ENCODE data around the gene NEXMIF.
"Not testable (repeated sequence)": the region's sequence is repeated elsewhere in the genome, so short reads cannot be mapped to it uniquely, and the experiment has no call there.

Gene NEXMIF

DNA sequence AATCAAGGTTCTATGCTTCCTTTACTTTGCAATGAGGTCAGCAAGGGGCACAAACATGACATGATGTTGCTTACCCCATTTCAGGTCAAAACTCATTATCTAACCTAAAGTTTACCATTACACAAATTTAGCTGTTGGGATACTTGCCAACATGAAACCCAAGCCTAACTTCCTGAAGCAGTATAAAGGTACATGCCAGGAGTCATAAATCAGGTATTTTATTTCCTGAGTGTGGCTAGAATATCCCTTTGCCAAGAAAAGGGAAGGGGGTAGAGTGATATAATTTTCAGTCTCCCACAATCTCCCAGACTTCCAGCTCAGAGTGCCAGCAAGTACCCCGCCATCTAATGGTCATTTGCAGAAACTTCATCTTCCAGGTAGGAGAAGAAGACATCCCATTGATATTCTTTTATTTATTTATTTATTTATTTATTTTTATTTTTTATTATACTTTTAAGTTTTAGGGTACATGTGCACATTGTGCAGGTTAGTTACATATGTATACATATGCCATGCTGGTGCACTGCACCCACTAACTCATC, 136.6 kb downstream of the NEXMIF start:
- DNase-seq = no peak

DNA sequence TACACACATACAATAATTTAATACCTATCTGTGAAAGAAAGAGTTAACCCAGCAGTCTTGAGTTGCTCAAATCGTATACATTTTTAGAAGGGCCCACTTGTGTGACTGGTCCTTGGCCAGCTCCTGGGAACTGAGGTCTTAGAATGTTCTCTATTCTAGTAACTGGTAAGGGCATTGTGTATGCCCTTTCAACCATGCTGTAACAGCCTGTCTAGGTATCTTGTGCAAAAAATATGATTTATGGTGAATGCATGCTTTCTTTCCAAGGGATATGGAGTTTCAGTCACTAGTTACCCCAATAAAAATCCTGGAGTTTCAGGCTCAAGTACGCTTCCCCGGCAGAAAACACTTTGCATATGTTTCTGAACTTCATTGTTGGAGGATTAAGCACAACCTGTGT, 140.6 kb downstream of the NEXMIF start:
- no peak for DNase-seq

DNA sequence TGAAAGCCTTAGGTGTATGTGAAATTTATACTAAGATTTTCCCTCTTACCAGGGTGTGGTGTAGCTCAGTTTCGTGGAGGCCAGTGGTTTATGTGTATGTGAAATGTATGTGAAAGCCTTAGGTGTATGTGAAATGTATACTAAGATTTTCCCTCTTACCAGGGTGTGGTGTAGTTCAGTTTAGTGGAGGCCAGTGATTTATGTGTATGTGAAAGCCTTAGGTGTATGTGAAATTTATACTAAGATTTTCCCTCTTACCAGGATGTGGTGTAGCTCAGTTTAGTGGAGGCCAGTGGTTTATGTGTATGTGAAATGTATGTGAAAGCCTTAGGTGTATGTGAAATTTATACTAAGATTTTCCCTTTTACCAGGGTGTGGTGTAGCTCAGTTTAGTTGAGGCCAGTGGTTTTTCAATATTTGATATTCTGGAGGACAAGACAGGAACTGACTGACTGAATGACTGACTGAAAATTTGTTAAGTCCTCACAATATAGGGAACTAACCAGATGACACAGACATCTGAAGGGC, 143.7 kb downstream of the NEXMIF start:
- DNase-seq = no peak

DNA sequence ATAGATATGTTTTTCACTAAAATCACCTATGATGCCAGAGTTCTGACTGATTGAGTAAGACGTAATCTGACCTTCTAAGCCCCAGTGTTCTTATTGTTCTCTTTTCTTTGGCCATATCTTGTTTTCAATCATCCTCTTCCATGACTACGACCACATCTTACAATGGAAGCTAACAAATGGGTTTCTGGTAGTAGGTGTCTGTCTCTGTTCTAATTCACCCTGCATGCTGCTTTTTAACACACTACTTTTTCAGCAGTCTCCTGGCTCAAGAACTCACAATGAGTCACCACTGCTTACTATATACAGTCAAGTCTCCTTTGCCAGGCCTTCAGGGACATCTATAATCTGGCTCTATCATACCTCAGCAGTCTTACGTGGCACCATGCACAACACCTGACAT, 146.1 kb downstream of the NEXMIF start:
- DNase-seq = no peak

DNA sequence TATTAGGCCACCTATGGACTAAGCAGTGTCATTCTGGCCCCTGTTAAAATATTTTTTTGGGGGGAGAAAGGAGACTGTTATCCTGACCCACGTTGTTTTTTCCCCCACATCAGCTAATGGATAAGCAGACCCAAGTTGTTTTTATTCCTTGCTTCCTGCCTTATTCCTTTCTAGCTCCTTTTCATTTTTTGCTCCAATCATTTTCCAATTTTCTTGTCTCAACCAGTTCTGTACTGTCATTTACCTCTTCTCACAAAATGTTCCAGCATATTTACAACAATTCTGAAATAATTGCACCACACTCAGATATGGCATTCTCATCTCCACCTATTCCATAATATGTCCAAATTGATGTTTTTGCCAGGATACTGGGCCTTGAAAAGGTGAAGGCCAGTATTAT, 150.3 kb downstream of the NEXMIF start:
- no peak for DNase-seq

DNA sequence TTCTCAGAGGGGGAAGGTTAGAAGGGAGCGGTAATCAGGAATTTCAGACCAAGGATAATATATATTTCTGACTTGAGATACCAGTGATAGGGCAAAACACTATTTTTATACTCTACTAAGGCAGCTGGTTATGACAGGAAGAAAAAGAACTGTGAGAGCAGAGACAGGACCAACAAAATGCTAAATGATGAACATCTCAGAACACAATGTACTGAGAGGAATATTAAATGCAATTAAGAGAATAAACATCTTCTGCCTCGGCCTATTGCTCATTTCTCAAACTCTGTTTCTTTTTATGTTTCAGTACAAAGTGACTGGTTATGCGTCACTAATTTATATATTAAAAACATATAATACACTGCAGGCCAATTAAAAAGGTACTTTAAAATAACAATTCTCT, 188.8 kb downstream of the NEXMIF start:
- DNase-seq = no peak

DNA sequence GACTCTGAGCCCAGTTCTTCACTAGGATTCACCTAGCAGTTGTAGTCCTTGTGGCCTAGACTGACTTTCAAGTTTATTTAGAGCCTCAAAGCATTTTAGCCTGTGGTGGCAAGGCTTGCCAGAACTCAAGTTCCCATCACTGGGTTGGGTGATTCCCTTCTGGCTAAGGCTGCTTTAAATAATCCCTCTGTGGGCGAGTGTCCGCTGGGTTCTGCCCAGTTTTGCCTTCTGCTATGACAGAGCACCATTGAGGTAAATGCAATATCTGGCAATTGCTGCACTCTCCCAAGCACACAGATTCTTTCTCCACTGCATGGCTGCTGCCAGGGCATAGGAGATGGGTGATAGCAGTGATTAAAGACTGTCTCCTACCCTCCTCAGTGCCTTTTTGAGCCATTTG, 220.0 kb downstream of the NEXMIF start:
- no peak for DNase-seq

DNA sequence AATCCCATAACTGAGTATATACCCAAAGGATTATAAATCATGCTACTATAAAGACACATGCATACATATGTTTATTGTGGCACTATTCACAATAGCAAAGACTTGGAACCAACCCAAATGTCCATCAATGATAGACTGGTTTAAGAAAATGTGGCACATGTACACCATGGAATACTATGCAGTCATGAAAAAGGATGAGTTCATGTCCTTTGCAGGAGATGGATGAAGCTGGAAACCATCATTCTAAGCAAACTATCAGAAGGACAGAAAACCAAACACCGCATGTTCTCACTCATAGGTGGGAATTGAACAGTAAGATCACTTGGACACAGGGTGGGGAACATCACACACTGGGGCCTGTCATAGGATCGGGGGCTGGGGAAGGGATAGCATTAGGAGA, 223.9 kb downstream of the NEXMIF start:
- not testable (repeated sequence) for DNase-seq

DNA sequence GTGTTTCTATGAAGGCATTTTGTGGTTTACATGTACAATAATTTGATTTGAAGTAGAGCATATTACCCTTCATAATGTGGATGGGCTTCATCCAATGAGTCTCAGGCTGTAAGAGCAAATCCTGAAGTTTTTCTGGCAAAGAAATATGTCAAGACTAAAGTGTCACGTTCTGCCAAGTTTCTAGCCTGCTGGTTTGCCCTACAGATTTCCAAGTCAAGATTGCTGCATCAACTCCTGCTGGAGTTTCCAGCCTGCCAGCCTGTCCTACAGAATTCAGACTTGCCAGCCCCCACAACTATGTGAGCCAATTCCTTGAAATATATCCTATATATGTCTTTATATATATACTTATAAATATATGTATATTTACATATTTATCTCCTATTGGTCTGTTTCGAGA, 240.8 kb downstream of the NEXMIF start:
- no peak for DNase-seq
